Natural killer cell (primary cell): ENCODE measurements around the gene CTIF. TPM values are rescaled to one million over a fixed set of nuclear protein-coding genes. Genes with fewer than 3 reads are reported as not detected.

ENCODE experiments used
- ATAC-seq, 3 donors: fragments of 150-1000 bp in 2 of 3; fragments of 200-7000 bp in 1 of 3; cut with Tn5 transposase; 1 replicate in 1 of 3; 2 replicates in 2 of 3; pipeline ENCODE4 v1.10.0; 2021; ENCODE audit warnings: mild to moderate bottlenecking in 2 of 3, moderate library complexity in 2 of 3
- DNase-seq, 2 donors: peaks; one replicate each; pipeline versions ENCODE4 v3.0.0 to v3.0.0-alpha.2; 2013 to 2021; ENCODE audit warnings: mixed read lengths in 1 of 2
- H3K27ac ChIP-seq: one replicate; pipeline ENCODE4 v1.5.1; 2013; ENCODE audit warnings: mild to moderate bottlenecking, low read length
- H3K27me3 ChIP-seq: one replicate; pipeline ENCODE4 v1.6.1; 2013; ENCODE audit warnings: low read length; ENCODE audit not compliant: control insufficient read depth, insufficient read depth
- H3K36me3 ChIP-seq: one replicate; pipeline ENCODE4 v1.6.1; 2013; ENCODE audit warnings: low read length; ENCODE audit not compliant: control insufficient read depth, insufficient read depth
- H3K4me1 ChIP-seq: one replicate; pipeline ENCODE4 v1.6.1; 2013; ENCODE audit warnings: low read length; ENCODE audit not compliant: control insufficient read depth, insufficient read depth
- H3K4me3 ChIP-seq: one replicate; pipeline ENCODE4 v1.5.1; 2013; ENCODE audit warnings: low read length
- H3K9me3 ChIP-seq: one replicate; pipeline ENCODE4 v1.6.1; 2013; ENCODE audit warnings: low read length; ENCODE audit not compliant: control insufficient read depth, insufficient read depth
- H3K27ac Mint-ChIP-seq, 2 donors: one replicate each; pipeline ENCODE4 v1.8.0; 2022; ENCODE audit warnings: mild to moderate bottlenecking in 2 of 2, mixed read lengths in 2 of 2, moderate library complexity in 1 of 2
- H3K27me3 Mint-ChIP-seq, 2 donors: one replicate each; pipeline ENCODE4 v1.8.0; 2022; ENCODE audit warnings: low read depth in 2 of 2, mixed read lengths in 2 of 2
- H3K36me3 Mint-ChIP-seq: one replicate; pipeline ENCODE4 v1.8.0; 2022; ENCODE audit warnings: mixed read lengths
- H3K4me1 Mint-ChIP-seq, 2 donors: one replicate each; pipeline ENCODE4 v1.8.0; 2022; ENCODE audit warnings: mixed read lengths in 2 of 2
- H3K4me3 Mint-ChIP-seq: one replicate; pipeline ENCODE4 v1.8.0; 2022; ENCODE audit warnings: mild to moderate bottlenecking, moderate library complexity, mixed read lengths
- H3K9me3 Mint-ChIP-seq, 2 donors: one replicate each; pipeline ENCODE4 v1.8.0; 2022; ENCODE audit warnings: mixed read lengths in 2 of 2
- WGBS: methylation state at CpG from one replicate; pipeline ENCODE4 v1.1.7; 2013; ENCODE audit warnings: missing lambda C conversion rate; ENCODE audit not compliant: insufficient coverage; 5-methylcytosine and 5-hydroxymethylcytosine counted together
- intact Hi-C: fragments of 100-400 bp; cut with micrococcal nuclease; formaldehyde crosslinking; loops from one replicate; pipeline ENCODE4 v1.14.2; 2022
- total RNA-seq, 4 donors: library from RNA; stranded (reverse); fragments of 120-200 nt in 1 of 4; gene quantifications; one replicate each; pipeline versions ENCODE4 v1.2.3 to v1.2.4, GENCODE V29; 2013 to 2022
- TF ChIP-seq, protein P1 (sequence below): fragments of 200-600 bp; IDR thresholded peaks from one replicate; pipeline ENCODE4 v1.8.0; 2022; ENCODE audit warnings: antibody characterized with exemption

The CTIF gene
- total RNA-seq, 3 donors from 2014 or later (not counting 1 experiment from before 2014, with no cell fraction given), result 6.9 to 10.2 (median 8.2) TPM

DNA sequence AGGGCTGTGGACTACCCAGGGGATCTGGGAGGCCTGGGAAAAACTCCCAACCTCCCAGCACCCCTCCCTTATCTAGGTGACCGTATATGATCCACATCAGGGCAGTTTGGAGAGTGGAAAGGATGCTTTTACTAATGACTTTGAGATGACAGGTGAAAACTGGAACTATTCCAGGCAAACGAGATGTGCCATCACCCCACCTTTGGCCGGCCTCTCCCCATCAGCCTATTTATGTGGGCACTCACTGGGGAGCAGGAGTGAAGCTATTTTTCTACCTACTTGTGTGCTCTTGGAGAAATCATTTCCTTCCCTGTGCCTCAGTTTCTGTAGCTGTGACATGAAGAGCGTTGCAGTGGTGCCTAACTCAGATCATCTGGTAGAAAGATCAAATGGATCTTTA lies 304.8 kb downstream of the CTIF start:
- Mint-ChIP-seq H3K4me3 (peak overlapping the region; percentile 25), H3K36me3 (no peaks in the 10 kb centered on the region), H3K9me3 (peaks cover 12% of the 10 kb centered on the region in 2 donors), H3K4me1 (peaks cover 84 to 97% of the 10 kb centered on the region in 2 donors), H3K27ac (peak overlapping the region; percentile 94 to 100), H3K27me3 (no peaks in the 10 kb centered on the region)
- no peaks in the 10 kb centered on the region for H3K36me3 ChIP-seq
- no peaks in the 10 kb centered on the region for H3K27me3 ChIP-seq
- ATAC-seq (no peak), DNase-seq (no peak)
- H3K4me3 ChIP-seq, result no peak overlapping the region
- H3K27ac ChIP-seq, result peak overlapping the region; percentile 96
- WGBS, result 78% methylated on average over 3 of the region's 4 CpGs
- TF ChIP-seq, protein P1, sequence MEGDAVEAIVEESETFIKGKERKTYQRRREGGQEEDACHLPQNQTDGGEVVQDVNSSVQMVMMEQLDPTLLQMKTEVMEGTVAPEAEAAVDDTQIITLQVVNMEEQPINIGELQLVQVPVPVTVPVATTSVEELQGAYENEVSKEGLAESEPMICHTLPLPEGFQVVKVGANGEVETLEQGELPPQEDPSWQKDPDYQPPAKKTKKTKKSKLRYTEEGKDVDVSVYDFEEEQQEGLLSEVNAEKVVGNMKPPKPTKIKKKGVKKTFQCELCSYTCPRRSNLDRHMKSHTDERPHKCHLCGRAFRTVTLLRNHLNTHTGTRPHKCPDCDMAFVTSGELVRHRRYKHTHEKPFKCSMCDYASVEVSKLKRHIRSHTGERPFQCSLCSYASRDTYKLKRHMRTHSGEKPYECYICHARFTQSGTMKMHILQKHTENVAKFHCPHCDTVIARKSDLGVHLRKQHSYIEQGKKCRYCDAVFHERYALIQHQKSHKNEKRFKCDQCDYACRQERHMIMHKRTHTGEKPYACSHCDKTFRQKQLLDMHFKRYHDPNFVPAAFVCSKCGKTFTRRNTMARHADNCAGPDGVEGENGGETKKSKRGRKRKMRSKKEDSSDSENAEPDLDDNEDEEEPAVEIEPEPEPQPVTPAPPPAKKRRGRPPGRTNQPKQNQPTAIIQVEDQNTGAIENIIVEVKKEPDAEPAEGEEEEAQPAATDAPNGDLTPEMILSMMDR, result no peak
- intact Hi-C loops, result no loop called here
- H3K4me1 ChIP-seq, result peaks cover 72% of the 10 kb centered on the region
- no peaks in the 10 kb centered on the region for H3K9me3 ChIP-seq

DNA sequence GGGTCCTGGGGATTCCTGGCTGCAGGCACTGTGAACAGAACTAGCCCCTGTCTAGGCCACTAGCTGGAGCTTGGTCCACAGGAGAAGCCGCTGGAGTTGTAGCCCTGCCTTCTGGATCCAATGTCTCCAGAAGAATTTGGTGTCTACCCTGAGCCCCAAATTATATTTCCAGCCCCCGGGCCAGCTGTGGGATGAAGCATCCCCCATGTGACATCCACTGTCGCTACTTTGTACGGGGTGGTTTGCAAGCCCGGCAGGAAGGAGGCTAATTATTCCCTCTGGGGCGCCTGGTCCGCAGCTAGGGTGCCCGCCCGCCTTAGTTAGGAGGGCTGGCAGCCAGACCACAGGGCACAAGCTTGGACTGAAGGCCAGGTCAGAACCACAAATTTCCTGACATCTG lies 305.4 kb downstream of the CTIF start:
- H3K4me3 Mint-ChIP-seq, result peak overlapping the region; percentile 35
- H3K9me3 Mint-ChIP-seq, result peaks cover 12% of the 10 kb centered on the region in 2 donors
- WGBS, result 76% methylated on average over 9 of the region's 9 CpGs
- Histone ChIP-seq H3K9me3 (no peaks in the 10 kb centered on the region), H3K4me3 (no peak overlapping the region), H3K27me3 (no peaks in the 10 kb centered on the region), H3K4me1 (peaks cover 65% of the 10 kb centered on the region), H3K27ac (no peak overlapping the region), H3K36me3 (no peaks in the 10 kb centered on the region)
- intact Hi-C loops, result no loop called here
- peaks cover 78 to 92% of the 10 kb centered on the region in 2 donors for H3K4me1 Mint-ChIP-seq
- peak overlapping the region; percentile 94 to 100 for H3K27ac Mint-ChIP-seq
- no peaks in the 10 kb centered on the region for H3K27me3 Mint-ChIP-seq
- TF ChIP-seq, protein P1, result no peak
- no peak for ATAC-seq
- no peaks in the 10 kb centered on the region for H3K36me3 Mint-ChIP-seq
- DNase-seq, result no peak

DNA sequence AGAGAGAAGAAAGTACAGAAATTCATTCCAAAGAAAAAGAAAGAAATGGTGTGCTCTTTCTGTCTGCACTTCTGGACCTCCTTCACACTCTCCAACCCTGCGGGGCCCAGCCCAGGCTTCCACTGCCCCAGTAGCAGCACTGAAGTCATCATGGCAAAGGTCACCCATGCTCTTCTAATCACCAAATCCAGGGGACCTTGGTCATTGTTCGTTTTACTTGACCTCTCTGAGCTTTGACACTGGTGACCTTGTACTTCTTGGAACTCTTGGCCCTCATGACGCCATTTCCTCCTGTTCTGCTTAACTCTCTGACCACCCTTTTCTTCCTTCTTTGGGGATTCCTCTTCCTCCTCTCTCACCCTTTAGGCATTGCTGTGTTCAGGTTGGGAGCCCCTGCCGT lies 306.3 kb downstream of the CTIF start:
- Mint-ChIP-seq H3K27me3 (no peaks in the 10 kb centered on the region), H3K4me1 (peaks cover 71 to 85% of the 10 kb centered on the region in 2 donors), H3K4me3 (peak overlapping the region; percentile 56), H3K27ac (peak overlapping the region; percentile 94 to 100), H3K36me3 (no peaks in the 10 kb centered on the region), H3K9me3 (peaks cover 12% of the 10 kb centered on the region in 2 donors)
- intact Hi-C loops, result no loop called here
- ATAC-seq, result no peak
- Histone ChIP-seq H3K4me1 (peaks cover 56% of the 10 kb centered on the region), H3K36me3 (no peaks in the 10 kb centered on the region), H3K9me3 (no peaks in the 10 kb centered on the region), H3K4me3 (no peak overlapping the region), H3K27me3 (no peaks in the 10 kb centered on the region), H3K27ac (no peak overlapping the region)
- TF ChIP-seq, protein P1, result no peak
- 89% methylated on average over 4 of the region's 4 CpGs for WGBS
- no peak for DNase-seq

DNA sequence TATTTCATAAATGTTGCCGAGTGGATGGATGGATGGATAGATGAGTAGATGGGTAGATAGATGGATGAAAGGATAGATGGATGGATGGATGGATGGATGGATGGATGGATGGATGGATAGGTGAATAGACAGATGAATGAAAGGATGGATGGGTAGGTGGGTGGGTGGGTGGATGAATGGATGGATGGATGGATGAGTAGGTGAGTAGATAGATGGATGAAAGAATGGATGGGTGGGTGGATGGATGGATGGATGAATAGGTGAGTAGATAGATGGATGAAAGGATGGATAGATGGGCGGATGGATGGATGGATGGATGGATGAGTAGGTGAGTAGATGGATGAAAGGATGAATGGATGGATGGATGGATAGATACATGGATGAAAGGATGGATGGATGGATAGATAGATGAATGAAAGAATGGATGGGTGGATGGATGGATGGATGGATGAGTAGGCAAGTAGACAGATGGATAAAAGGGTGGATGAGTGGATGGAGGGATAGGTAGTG lies 307.6 kb downstream of the CTIF start:
- peak overlapping the region in 1 of 2 donors; percentile 100 for H3K27ac Mint-ChIP-seq
- intact Hi-C loops, result no loop called here

More for the DNA sequence above, 307.6 kb downstream of the CTIF start:
- Histone ChIP-seq H3K9me3 (no peaks in the 10 kb centered on the region), H3K27ac (no peak overlapping the region), H3K36me3 (no peaks in the 10 kb centered on the region), H3K27me3 (no peaks in the 10 kb centered on the region), H3K4me1 (peaks cover 54% of the 10 kb centered on the region), H3K4me3 (no peak overlapping the region)
- Mint-ChIP-seq H3K36me3 (no peaks in the 10 kb centered on the region), H3K9me3 (peaks cover 12% of the 10 kb centered on the region in 2 donors), H3K27me3 (no peaks in the 10 kb centered on the region), H3K4me1 (peaks cover 71 to 86% of the 10 kb centered on the region in 2 donors), H3K4me3 (no peak overlapping the region)
- DNase-seq (no peak), ATAC-seq (no peak)
- TF ChIP-seq, protein P1, result no peak
- WGBS, result over 99% methylated on average over 2 of the region's 2 CpGs
